HG02885 (cell line): ENCODE results near the gene SLC38A3.

Experiments
- ATAC-seq: cut with Tn5 transposase; IDR thresholded peaks from one replicate; pipeline ENCODE4 v1.9.1; 2021; ENCODE audit warnings: mild to moderate bottlenecking; ENCODE audit not compliant: unreplicated experiment, poor library complexity

The SLC38A3 gene

GRCh38 chr3:50263478-50264382 is 58.7 kb downstream of the SLC38A3 start:
- ATAC-seq: no peak

GRCh38 chr3:50264383-50264963 is 59.4 kb downstream of the SLC38A3 start:
- no peak for ATAC-seq

GRCh38 chr3:50264964-50265485 is 60.0 kb downstream of the SLC38A3 start:
- ATAC-seq: no peak

- no peak for ATAC-seq
These were observed 60.5 kb downstream of the SLC38A3 start for GRCh38 chr3:50265571-50265970.

GRCh38 chr3:50266017-50266416 is 60.9 kb downstream of the SLC38A3 start:
- ATAC-seq: no peak

GRCh38 chr3:50266836-50267235 is 61.8 kb downstream of the SLC38A3 start:
- ATAC-seq: no peak

GRCh38 chr3:50267280-50267913 is 62.3 kb downstream of the SLC38A3 start:
- ATAC-seq: no peak

GRCh38 chr3:50268276-50268675 is 63.2 kb downstream of the SLC38A3 start:
- ATAC-seq: no peak

GRCh38 chr3:50268703-50269451 is 63.8 kb downstream of the SLC38A3 start, which contains the start of gene SEMA3B:
Gene SEMA3B, plus strand, starts transcription at chr3:50269147. Its CDS starts 94 bp downstream, at chr3:50269241.
- ATAC-seq: no peak

- no peak for ATAC-seq
These were observed 64.4 kb downstream of the SLC38A3 start for GRCh38 chr3:50269460-50269859.

- ATAC-seq: no peak
These were observed 64.9 kb downstream of the SLC38A3 start for GRCh38 chr3:50269977-50270413.

- no peak for ATAC-seq
These were observed 65.6 kb downstream of the SLC38A3 start for GRCh38 chr3:50270422-50271224.
